ENCODE measurements around the gene LRBA. TPM values are rescaled to one million over a fixed set of nuclear protein-coding genes. Genes with fewer than 3 reads are reported as not detected.

The LRBA gene
- total and polyA plus RNA-seq, 4 experiments from 2014 or later, result 17.1 to 64.5 (median 45.4) TPM

GRCh38 chr4:150805183-150806025 lies 209.7 kb downstream of the LRBA start:
- no peaks in the 10 kb centered on the region for H3K9me3 Mint-ChIP-seq
- no peaks in the 10 kb centered on the region for H3K27me3 ChIP-seq (ENCODE audit: insufficient read depth, low read length)
- no peaks in the 10 kb centered on the region for H3K36me3 ChIP-seq (ENCODE audit: insufficient read depth, low read length)
- H3K9me3 ChIP-seq (ENCODE audit: control insufficient read depth in 1 of 2, low read length in 2 of 2), result no peaks in the 10 kb centered on the region
- ChIA-PET POLR2A (ENCODE audit: partially characterized antibody) (no interaction called here), CTCF (ENCODE audit: partially characterized antibody) (no interaction called here)
- no peaks in the 10 kb centered on the region for H3K4me1 ChIP-seq (ENCODE audit: insufficient read depth, low read length)
- H3K4me1 Mint-ChIP-seq, result peaks cover 5 to 11% (median 8%) of the 10 kb centered on the region in 4 donors
- intact Hi-C loops (cut with micrococcal nuclease), result no loop called here
- H3K27ac ChIP-seq (ENCODE audit: low read depth, low read length), result no peak overlapping the region
- H3K4me3 ChIP-seq (ENCODE audit: low read length in 2 of 2), result no peak overlapping the region
- H3K4me3 Mint-ChIP-seq, result peak overlapping the region in 1 of 8 donors; percentile 66
- no peak for DNase-seq
- H3K27ac Mint-ChIP-seq, result no peak overlapping the region
- H3K36me3 Mint-ChIP-seq, result peaks cover 36 to 57% of the 10 kb centered on the region in 2 donors
- no peaks in the 10 kb centered on the region for H3K27me3 Mint-ChIP-seq

- intact Hi-C loops (cut with micrococcal nuclease), result no loop called here
- Histone ChIP-seq H3K27ac (ENCODE audit: low read depth, low read length) (no peak overlapping the region), H3K9me3 (ENCODE audit: control insufficient read depth in 1 of 2, low read length in 2 of 2) (no peaks in the 10 kb centered on the region), H3K4me1 (ENCODE audit: insufficient read depth, low read length) (no peaks in the 10 kb centered on the region), H3K36me3 (ENCODE audit: insufficient read depth, low read length) (no peaks in the 10 kb centered on the region), H3K27me3 (ENCODE audit: insufficient read depth, low read length) (no peaks in the 10 kb centered on the region), H3K4me3 (ENCODE audit: low read length in 2 of 2) (no peak overlapping the region)
- no peaks in the 10 kb centered on the region for H3K9me3 Mint-ChIP-seq
- DNase-seq, result no peak
- CTCF ChIA-PET (ENCODE audit: partially characterized antibody), result interaction anchor here (1.2 kb wide), 1 partner anchor 26 kb away, joined by 3 read pairs; no protein-coding TSS in a partner anchor
- no peak overlapping the region for H3K27ac Mint-ChIP-seq
- H3K4me3 Mint-ChIP-seq, result no peak overlapping the region
- peaks cover 36 to 62% of the 10 kb centered on the region in 2 donors for H3K36me3 Mint-ChIP-seq
- POLR2A ChIA-PET (ENCODE audit: partially characterized antibody), result no interaction called here
- H3K27me3 Mint-ChIP-seq, result no peaks in the 10 kb centered on the region
- H3K4me1 Mint-ChIP-seq, result peaks cover 0 to 5% (median 2%) of the 10 kb centered on the region in 4 donors
Observed at GRCh38 chr4:150801833-150802232, 213.3 kb downstream of the LRBA start.

- H3K4me3 ChIP-seq (ENCODE audit: low read length in 2 of 2), result no peak overlapping the region
- H3K27ac Mint-ChIP-seq, result no peak overlapping the region
- intact Hi-C loops (cut with micrococcal nuclease), result no loop called here
- no peaks in the 10 kb centered on the region for H3K36me3 ChIP-seq (ENCODE audit: insufficient read depth, low read length)
- H3K4me1 Mint-ChIP-seq, result peaks cover 0 to 2% (median under 1%) of the 10 kb centered on the region in 4 donors
- no peaks in the 10 kb centered on the region for H3K4me1 ChIP-seq (ENCODE audit: insufficient read depth, low read length)
- H3K27me3 ChIP-seq (ENCODE audit: insufficient read depth, low read length), result no peaks in the 10 kb centered on the region
- no peak overlapping the region for H3K27ac ChIP-seq (ENCODE audit: low read depth, low read length)
- H3K4me3 Mint-ChIP-seq, result no peak overlapping the region
- no peaks in the 10 kb centered on the region for H3K27me3 Mint-ChIP-seq
- no peaks in the 10 kb centered on the region for H3K9me3 ChIP-seq (ENCODE audit: control insufficient read depth in 1 of 2, low read length in 2 of 2)
- peaks cover 26 to 43% of the 10 kb centered on the region in 2 donors for H3K36me3 Mint-ChIP-seq
- POLR2A ChIA-PET (ENCODE audit: partially characterized antibody), result no interaction called here
- DNase-seq, result no peak
- CTCF ChIA-PET (ENCODE audit: partially characterized antibody), result no interaction called here
- no peaks in the 10 kb centered on the region for H3K9me3 Mint-ChIP-seq
Observed at GRCh38 chr4:150799207-150799606, 215.9 kb downstream of the LRBA start.

- ChIA-PET POLR2A (ENCODE audit: partially characterized antibody) (no interaction called here), CTCF (ENCODE audit: partially characterized antibody) (no interaction called here)
- Histone ChIP-seq H3K9me3 (ENCODE audit: control insufficient read depth in 1 of 2, low read length in 2 of 2) (no peaks in the 10 kb centered on the region), H3K4me1 (ENCODE audit: insufficient read depth, low read length) (no peaks in the 10 kb centered on the region), H3K27me3 (ENCODE audit: insufficient read depth, low read length) (no peaks in the 10 kb centered on the region), H3K27ac (ENCODE audit: low read depth, low read length) (no peak overlapping the region), H3K36me3 (ENCODE audit: insufficient read depth, low read length) (no peaks in the 10 kb centered on the region), H3K4me3 (ENCODE audit: low read length in 2 of 2) (no peak overlapping the region)
- H3K36me3 Mint-ChIP-seq, result peaks cover 18 to 30% of the 10 kb centered on the region in 2 donors
- H3K4me3 Mint-ChIP-seq, result no peak overlapping the region
- H3K4me1 Mint-ChIP-seq, result peaks cover 0 to 6% (median 0%) of the 10 kb centered on the region in 4 donors
- intact Hi-C loops (cut with micrococcal nuclease), result no loop called here
- no peaks in the 10 kb centered on the region for H3K9me3 Mint-ChIP-seq
- H3K27ac Mint-ChIP-seq, result no peak overlapping the region
- no peaks in the 10 kb centered on the region for H3K27me3 Mint-ChIP-seq
- DNase-seq, result no peak
Observed at GRCh38 chr4:150794706-150795105, 220.4 kb downstream of the LRBA start.

- intact Hi-C loops (cut with micrococcal nuclease), result no loop called here
- peaks cover 0 to 6% (median 0%) of the 10 kb centered on the region in 4 donors for H3K4me1 Mint-ChIP-seq
- no peaks in the 10 kb centered on the region for H3K4me1 ChIP-seq (ENCODE audit: insufficient read depth, low read length)
- ChIA-PET CTCF (ENCODE audit: partially characterized antibody) (no interaction called here), POLR2A (ENCODE audit: partially characterized antibody) (no interaction called here)
- no peak overlapping the region for H3K4me3 ChIP-seq (ENCODE audit: low read length in 2 of 2)
- H3K9me3 Mint-ChIP-seq, result no peaks in the 10 kb centered on the region
- no peak overlapping the region for H3K27ac ChIP-seq (ENCODE audit: low read depth, low read length)
- H3K27me3 Mint-ChIP-seq, result no peaks in the 10 kb centered on the region
- H3K36me3 ChIP-seq (ENCODE audit: insufficient read depth, low read length), result no peaks in the 10 kb centered on the region
- no peak for DNase-seq
- H3K36me3 Mint-ChIP-seq, result peaks cover 9 to 11% of the 10 kb centered on the region in 2 donors
- no peak overlapping the region for H3K27ac Mint-ChIP-seq
- H3K27me3 ChIP-seq (ENCODE audit: insufficient read depth, low read length), result no peaks in the 10 kb centered on the region
- H3K4me3 Mint-ChIP-seq, result no peak overlapping the region
- no peaks in the 10 kb centered on the region for H3K9me3 ChIP-seq (ENCODE audit: control insufficient read depth in 1 of 2, low read length in 2 of 2)
Observed at GRCh38 chr4:150789864-150790263, 225.2 kb downstream of the LRBA start.

- Mint-ChIP-seq H3K27me3 (no peaks in the 10 kb centered on the region), H3K4me1 (peaks cover 0 to 4% (median under 1%) of the 10 kb centered on the region in 4 donors), H3K4me3 (no peak overlapping the region), H3K36me3 (peaks cover 6 to 8% of the 10 kb centered on the region in 2 donors), H3K27ac (peak overlapping the region in 1 of 7 donors; percentile 29), H3K9me3 (no peaks in the 10 kb centered on the region)
- Histone ChIP-seq H3K9me3 (ENCODE audit: control insufficient read depth in 1 of 2, low read length in 2 of 2) (no peaks in the 10 kb centered on the region), H3K27ac (ENCODE audit: low read depth, low read length) (no peak overlapping the region), H3K27me3 (ENCODE audit: insufficient read depth, low read length) (no peaks in the 10 kb centered on the region), H3K36me3 (ENCODE audit: insufficient read depth, low read length) (peaks cover 3% of the 10 kb centered on the region), H3K4me1 (ENCODE audit: insufficient read depth, low read length) (no peaks in the 10 kb centered on the region), H3K4me3 (ENCODE audit: low read length in 2 of 2) (no peak overlapping the region)
- POLR2A ChIA-PET (ENCODE audit: partially characterized antibody), result no interaction called here
- no peak for DNase-seq
- CTCF ChIA-PET (ENCODE audit: partially characterized antibody), result no interaction called here
- intact Hi-C loops (cut with micrococcal nuclease), result no loop called here
Observed at GRCh38 chr4:150784939-150785338, 230.1 kb downstream of the LRBA start.

GRCh38 chr4:150784305-150784704 lies 230.8 kb downstream of the LRBA start:
- no peak for DNase-seq
- peak overlapping the region in 1 of 7 donors; percentile 52 for H3K27ac Mint-ChIP-seq
- H3K9me3 Mint-ChIP-seq, result no peaks in the 10 kb centered on the region
- peaks cover 3% of the 10 kb centered on the region for H3K36me3 ChIP-seq (ENCODE audit: insufficient read depth, low read length)
- no peak overlapping the region for H3K27ac ChIP-seq (ENCODE audit: low read depth, low read length)
- no peak overlapping the region for H3K4me3 ChIP-seq (ENCODE audit: low read length in 2 of 2)
- no peaks in the 10 kb centered on the region for H3K27me3 ChIP-seq (ENCODE audit: insufficient read depth, low read length)
- ChIA-PET POLR2A (ENCODE audit: partially characterized antibody) (no interaction called here), CTCF (ENCODE audit: partially characterized antibody) (no interaction called here)
- H3K4me3 Mint-ChIP-seq, result no peak overlapping the region
- peaks cover 6 to 8% of the 10 kb centered on the region in 2 donors for H3K36me3 Mint-ChIP-seq
- no peaks in the 10 kb centered on the region for H3K9me3 ChIP-seq (ENCODE audit: control insufficient read depth in 1 of 2, low read length in 2 of 2)
- intact Hi-C loops (cut with micrococcal nuclease), result no loop called here
- peaks cover 0 to 4% (median under 1%) of the 10 kb centered on the region in 4 donors for H3K4me1 Mint-ChIP-seq
- H3K4me1 ChIP-seq (ENCODE audit: insufficient read depth, low read length), result no peaks in the 10 kb centered on the region
- H3K27me3 Mint-ChIP-seq, result no peaks in the 10 kb centered on the region
